Stimulated activated CD8-positive, alpha-beta memory T cell treated with anti-CD3 and anti-CD28 coated beads, Interleukin-15, amount 100 ng/mL, for 48 hours (primary cell): ENCODE data around the gene KRT82.

ENCODE experiments used
- DNase-seq, 2 donors: peaks; one replicate each; pipeline ENCODE4 v3.0.0-alpha.2; 2020; ENCODE audit warnings: low read depth in 2 of 2

Gene KRT82

DNA sequence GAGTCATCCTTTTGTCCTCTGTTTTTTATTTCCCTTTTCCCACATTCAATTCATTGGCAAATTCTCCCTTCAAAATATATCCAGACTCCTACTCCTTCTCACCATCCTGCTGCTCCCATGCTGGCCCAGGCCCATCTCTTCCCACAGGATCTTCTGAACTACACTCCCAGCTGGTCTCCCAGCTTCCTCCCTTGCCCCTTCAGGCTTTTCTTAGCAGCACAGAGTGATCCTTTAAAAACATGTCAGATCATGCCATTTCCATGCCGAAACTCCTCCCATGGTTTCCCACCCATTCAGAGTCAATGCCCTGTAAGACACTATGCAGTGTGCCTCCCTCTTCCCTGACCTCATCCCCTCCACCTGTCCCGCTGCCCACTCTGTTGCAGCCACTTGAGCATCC is 18.3 kb downstream of the KRT82 start:
- no peak for DNase-seq

DNA sequence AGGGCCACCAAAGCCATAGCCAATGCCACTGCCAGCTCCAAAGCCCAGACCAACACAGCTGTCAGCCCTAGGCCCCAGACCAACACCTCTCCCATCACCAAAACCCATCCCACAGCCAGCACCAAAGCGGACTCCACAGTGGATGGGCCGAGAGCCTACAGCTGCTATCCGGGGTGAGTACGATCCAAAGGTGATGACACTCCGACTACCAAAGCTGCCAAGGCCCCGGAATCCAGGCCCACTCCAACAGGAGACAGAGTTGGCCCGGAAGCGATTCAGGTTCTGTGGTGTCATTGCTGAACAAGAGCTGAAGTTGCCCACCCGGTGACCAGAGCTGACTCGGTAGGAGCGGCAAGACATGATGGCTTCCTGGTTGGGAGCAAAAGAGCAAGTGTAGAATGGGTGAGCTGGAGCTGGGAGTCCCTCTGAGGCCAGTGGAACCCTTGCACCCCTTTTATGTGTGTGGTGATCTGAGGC is 20.9 kb downstream of the KRT82 start, which contains the start of gene KRT84:
Gene KRT84 (minus strand): TSS at position 427 of the 477 bp plus-strand sequence. CDS start 67 bp downstream, at position 360.
- DNase-seq = no peak

DNA sequence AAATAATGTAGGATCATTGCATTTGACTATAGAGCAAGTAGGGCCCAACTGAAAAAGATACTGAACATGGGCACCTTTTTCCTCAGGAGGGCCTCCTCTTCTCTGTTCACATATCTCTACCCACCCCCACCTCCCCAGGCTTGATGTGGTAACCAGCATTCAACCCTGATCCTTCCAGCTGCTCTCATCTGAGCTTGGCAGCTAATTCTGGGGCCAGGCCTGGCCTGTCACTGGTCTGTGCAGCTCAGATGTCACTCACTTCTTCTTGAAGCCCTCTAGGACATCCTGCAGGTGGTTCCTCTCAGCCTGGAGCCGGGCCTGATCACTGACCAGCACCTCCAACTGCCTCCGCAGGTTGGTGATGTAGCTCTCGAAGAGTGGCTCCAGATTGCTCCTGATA is 22.8 kb downstream of the KRT82 start:
- no peak for DNase-seq

DNA sequence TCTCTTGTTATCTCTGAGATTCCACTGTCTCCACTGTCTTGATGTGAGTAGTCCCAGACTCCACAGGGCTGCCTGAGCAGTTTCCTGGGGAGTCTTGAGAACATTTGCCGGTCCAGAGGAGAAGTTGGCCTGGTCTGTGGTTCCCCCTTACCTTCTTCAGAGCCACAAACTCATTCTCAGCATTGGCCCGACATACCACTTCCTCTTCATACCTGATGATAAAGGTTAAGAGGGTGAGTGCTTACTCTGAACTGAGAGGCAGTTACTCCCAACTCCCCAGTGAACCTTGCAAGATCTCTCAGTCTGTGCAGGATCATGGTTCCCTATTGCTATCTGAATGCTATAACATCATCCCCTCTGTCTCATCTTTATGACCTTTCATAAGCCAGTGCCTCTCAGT is 23.3 kb downstream of the KRT82 start:
- DNase-seq = no peak

DNA sequence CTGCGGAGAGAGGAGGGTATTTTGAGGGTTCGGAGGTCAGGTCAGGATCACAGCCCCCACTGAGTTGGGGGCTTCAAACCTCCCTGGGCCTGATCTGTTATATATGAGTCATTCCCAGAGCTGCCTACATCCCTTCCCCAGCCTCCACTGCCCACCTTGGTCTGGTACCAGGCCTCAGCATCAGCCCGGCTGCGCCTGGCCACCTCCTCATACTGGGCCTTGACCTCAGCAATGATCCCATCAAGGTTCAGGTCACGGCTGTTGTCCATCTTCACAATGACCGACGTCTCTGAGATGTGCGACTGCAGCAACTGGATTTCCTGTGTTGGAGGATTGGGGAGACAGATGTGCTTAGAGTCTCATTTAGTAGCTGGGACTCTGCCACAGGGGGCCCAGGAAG is 24.9 kb downstream of the KRT82 start:
- DNase-seq = no peak

DNA sequence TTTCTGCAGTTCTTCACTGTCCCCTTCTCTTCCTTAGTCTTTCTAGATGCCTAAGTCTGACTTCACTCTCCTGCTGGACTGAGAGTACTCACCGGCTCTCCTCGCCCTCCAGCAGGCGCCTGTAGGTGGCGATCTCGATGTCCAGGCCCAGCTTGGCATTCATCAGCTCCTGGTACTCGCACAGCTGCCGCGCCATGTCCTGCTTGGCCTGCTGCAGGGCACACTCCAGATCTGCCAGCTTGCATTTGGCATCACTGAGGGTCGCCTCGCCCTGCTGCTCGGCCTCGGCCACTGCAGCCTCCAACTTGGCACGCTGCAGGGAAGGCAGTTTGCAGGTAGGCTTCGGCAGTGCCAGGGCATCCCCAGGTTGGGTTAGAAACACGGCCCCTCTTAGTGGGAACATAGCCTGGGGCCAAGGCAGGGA is 25.9 kb downstream of the KRT82 start:
- DNase-seq = no peak

DNA sequence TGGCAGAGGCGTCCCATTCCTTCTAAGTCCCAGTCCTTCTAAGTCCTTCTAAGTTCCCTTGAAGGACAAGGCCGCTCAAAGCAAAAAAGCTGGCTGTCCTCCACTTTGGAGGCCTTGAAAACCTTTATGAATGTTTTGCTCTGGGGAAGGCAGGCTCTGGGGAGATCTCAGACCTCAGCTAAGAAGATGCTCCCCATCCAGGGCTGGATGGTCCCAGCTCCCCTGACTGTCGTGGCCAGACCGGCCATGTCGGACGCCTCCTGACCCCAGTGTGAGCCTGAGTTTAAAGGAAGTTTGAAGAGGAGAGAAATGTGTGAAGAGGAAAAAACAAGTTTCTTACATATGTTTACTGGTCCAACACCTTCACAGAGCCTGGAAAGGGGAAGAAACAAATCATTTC is 26.6 kb downstream of the KRT82 start:
- no peak for DNase-seq

DNA sequence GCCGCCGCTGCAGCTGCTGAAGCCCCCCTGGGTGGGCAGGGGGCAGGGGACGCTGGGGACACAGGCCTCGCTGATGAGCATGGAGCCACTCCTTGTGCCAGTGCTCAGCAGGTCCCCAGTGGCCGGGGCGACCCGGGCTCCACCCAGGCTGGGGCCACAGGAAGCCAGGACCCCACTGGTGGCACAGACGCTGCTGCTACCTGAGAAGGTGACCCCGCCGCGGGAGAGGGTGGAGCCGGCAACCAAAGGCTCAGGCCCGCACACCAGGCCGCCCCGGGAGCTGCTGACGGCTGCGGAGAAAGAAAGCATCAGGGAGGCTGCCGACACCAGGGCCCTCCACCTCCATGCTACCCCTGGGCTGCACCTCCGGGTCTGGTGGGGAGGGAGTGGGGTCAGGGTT is 28.0 kb downstream of the KRT82 start:
- no peak for DNase-seq

DNA sequence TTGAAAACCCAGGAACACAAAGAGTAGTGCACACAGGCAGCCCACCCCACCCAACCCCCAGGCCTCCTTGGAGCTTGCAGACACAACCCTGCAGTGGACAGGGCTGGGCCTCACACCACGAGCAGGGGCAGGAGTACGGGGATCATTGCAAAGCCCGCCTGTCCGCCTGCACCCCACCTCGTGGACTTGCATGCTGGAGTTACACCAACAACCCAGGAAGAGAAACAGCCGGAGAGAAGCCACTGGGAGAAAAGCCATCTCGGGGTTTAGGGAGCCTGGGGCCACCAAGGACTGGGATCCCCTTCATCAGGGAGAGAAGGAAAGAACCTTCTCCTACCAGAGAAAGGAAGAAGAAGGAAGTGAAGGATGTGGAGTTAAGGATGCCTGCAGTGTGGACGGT is 28.9 kb downstream of the KRT82 start:
- DNase-seq = no peak

DNA sequence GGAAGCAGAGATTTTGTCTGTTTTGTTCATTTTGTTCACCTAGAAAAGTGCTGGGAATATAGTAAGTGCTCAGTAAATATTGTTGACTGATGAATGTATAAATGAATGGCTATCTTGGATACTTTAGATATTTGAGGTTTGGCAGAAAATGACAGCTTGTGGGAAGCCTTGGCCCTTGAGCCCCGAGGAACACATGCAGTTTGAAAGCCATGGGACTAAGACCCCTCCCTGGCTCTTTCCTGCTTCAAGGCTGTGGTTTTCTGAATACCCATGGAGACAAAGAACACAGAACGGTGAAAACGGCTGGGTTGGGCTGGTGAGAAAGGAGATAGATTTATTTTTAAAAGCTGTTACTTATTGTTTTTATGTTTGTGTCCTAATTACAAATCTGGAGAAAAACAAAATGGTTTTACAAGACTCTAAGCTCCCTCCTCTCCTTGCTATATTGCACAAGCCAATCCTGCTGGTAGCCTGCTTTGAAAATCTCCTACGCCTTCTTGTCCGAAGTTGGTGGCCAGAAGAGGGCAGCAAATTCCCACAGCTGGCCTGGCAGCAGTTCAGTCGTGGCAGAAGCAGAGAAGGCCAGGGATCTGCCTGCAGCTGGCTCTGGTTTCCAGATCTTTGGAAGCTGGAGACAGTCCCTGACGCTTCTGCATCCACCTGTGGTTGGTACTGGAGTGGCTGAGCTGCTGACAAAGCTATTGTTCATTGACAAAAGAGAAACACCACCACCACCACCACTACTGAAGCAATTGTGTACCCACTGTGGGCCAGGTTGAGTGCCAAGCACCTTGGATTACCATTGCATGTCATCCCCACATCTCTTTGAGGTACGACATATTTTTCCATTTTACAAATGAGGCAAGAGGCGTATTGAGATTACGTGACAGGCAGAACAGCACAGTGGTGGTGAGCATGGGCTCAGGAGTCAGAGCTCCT is 33.6 kb downstream of the KRT82 start:
- peak in 1 of 2 donors; percentile 22 for DNase-seq

DNA sequence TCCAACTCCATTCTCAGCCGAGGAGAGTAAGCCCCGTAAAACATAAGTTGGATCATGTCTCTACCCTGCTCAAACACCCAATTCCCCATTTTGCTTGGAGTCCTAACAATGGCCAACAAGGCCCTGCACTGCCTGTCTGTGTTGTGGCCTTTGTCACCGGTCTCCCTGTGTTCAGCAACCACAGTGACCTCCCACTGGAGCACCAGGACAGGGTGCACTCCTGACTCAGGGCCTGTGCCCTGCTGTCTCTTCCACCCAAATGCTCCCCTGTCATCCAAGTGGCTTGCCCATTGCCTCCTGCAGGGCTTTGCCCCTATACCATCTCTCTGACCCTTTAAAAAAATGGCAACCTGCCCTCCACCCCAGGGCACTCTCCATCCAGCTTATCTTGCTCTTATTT is 34.4 kb downstream of the KRT82 start:
- no peak for DNase-seq

DNA sequence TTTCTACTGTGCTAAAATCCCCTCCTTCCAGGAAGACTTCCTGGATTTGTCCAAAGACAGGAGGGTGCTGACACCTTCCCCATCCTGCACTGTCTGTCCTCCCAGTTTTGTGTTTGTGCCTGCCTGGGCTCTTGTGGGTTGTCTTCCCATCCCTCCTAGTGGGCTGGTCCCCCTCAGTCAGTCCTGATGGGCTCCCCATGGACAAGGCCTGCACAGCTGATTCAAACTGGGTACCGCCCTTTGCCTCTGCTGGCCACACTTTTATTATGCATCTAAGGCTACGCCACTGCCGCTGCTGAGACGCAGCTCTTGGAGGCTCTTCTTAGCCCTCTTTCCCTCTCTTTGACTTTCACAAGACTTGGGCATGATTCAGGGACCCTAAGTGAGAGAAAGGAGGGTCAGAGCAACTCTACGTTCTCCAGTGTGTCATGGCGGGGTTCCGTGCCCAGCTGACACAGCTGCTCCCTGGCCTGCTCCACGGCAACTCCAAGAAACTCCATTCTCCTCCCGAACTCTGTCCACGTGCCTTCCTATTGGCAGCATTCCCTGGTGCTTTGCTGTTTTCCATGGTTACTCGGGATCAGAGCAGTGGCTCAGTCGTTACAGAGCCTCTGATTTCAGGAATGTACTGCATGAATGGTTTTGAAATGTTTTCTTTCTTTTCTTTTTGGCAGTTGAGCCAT is 35.1 kb downstream of the KRT82 start:
- no peak for DNase-seq

DNA sequence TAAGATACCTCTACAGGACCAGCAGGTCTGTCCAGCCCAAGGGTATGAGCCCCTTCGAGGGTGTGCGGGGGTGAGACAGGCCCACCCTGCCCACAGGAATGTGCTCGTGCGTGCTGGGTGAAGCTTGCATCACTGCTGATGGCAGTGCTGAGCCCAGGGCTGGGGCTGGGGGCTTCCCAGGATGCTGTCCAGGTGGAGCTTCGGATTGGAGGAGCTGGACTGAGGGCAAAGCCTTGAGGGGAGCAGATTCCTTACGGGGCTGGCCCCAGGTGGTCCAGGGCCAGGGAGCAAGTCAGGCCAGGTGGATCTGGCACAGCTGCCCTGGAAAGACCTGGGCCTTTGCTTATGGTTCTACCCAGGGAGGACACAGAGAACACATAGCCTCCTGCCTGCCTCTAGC is 36.3 kb downstream of the KRT82 start:
- no peak for DNase-seq

DNA sequence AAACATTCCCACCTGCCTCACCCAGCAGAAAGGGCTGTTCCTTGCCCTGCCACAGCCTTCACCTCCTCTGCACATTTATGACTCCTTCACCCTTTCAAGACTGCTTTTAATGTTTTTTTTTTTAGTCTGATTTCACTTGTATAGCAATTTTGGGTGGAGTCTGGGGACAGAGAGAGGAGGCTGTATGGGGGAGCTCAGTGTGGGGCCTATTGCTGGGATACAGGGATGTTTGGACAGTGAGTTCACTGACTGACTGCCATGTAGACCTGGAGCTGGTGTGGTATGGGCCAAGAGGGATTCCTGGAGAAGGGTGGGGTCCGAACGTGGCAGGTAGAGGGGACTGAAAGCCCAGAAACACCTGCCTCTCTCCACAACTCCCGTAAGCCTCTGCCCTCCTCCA is 36.9 kb downstream of the KRT82 start:
- DNase-seq = no peak

DNA sequence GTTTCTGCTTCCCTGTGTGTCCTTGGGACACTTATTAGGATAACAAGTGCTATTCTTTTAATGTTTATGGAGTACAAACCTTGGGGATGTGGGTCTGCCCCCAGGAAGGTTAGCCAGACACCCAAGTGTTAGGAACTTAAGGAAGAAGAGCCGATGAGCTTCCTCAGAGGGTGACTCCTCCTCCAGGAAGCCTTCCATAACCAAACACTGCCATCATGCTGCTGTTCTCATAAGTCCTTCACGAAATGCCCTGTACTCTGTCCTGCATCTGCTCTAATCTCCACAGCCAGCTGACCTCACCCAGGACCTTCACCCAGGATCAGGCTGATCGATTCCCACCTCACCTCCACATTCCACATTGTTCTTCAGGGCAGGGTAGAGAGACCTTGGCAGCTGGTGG is 37.6 kb downstream of the KRT82 start:
- no peak for DNase-seq

DNA sequence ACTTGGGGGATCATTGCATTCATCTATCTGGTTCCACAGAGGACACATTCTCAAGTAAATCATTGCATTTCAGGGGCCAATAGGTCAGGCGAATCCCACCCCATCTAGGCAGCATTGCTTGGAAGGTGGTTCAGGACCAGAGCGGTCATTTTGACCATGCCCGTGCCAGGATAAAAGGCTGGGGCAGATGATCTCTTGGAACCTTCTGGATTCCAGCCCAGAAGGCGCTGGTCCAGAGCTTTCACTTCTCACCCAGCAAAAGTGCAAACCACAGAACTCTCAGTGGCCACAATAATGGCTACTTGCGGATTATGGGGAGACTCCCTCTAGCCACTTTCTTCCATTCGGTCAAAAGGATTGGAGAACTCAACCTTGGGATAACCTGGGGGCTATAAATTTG is 38.3 kb downstream of the KRT82 start:
- DNase-seq = no peak

DNA sequence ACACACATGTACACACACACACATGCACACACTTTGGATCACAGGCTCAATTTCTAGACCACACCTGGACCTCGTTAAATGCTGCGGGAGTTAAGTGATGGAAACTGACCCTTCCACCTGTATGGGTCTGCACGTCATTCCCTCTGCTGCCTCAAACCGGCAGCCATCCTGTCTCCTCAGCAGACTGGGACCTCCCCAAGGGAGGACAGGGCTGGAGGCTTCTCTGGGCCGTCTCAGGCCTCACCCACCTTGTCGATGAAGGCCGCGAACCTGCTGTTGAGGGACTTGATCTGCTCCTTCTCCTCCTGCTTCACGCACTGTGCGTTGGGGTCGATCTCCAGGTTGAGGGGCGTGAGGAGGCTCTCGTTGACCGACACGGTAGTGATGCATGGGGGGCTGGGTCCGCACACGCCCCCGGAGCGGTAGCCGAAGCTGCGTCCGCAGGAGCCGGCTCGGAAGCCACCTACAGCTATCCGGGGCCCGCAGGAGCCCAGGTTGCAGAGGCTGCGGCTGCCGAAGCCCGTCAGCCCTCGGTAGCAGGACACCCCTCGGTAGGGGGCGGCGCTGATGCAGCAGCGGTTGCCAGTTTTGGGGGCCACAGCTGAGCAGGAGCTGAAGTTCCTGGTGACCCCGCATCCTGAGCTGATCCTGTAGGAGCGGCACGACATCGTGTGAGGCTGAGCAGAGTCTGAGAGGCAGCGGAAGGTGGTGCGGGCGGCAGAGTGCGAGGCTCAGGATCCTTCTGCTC is 39.2 kb downstream of the KRT82 start, which contains the start of gene KRT85:
Gene KRT85 (minus strand): TSS at position 744 of the 748 bp plus-strand sequence. CDS start 76 bp downstream, at position 668.
- DNase-seq = no peak

DNA sequence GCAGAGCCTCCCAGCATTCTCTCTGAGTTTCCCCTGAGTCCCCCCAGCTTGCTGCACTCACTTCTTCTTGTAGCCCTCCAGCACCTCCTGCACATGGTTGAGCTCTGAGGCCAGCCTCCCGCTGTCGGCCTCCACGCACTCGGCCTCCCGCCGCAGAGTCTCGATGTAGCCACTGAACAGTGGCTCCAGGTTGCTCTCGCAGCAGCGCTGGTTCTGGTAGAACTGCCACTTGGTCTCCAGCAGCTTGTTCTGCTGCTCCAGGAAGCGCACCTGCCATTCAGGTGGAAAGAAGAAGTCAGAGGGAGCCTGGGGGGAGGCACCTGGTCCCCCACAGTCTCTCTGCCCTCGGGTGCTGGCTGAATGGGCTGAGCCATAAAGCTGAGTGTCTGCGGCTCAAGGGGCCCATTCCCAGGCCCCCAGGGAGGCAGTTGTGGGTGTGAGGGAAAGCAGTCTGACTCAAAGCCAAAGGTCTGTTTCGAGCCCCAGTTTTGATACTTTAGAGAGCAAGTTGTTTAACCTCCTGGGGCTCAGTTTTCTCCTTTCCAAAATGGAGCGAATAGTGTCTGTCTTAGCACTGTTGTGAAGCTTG is 41.1 kb downstream of the KRT82 start:
- DNase-seq = no peak

DNA sequence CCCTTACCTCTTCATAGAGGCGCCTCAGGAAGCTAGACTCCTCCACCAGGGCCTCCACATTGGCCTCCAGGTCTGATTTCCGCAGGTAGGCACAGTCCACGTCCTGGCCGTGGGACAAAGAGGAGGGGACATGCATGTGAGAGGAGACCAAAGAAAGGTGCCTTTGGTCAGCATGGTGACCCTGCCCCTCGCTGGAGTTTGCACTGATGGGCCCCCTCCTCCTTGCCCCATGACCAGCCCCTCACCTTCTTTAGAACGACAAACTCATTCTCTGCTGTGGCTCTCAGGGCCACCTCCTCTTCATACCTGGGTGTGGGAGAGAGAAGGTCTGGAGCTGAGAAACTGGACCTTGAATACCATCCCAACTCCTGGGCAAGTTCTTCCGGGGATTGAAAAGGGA is 42.1 kb downstream of the KRT82 start:
- no peak for DNase-seq

DNA sequence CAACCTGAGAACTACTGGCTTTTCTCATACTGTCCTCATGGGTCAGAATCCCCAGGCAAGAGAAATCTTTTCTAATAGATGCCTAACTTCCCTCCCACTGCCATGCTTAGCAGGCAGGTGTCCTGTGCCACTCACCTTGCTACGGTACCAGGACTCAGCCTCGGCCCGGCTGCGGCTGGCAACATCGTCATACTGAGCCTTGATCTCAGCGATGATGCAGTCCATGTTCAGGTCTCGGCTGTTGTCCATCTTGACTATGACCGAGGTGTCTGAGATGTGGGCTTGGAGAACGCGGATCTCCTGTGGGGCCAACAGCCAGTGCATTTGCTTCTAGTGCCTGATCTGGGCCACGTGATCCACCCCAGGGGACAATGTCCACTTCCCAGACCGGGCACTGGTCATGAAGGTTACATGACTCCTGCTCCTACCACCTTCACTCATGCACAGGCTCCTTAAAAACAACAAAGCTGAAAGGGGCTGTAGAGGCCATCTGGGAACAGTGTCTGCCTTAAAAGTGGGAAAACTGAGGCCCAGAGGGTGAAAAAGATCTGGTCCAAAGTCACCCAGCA is 42.9 kb downstream of the KRT82 start:
- no peak for DNase-seq

DNA sequence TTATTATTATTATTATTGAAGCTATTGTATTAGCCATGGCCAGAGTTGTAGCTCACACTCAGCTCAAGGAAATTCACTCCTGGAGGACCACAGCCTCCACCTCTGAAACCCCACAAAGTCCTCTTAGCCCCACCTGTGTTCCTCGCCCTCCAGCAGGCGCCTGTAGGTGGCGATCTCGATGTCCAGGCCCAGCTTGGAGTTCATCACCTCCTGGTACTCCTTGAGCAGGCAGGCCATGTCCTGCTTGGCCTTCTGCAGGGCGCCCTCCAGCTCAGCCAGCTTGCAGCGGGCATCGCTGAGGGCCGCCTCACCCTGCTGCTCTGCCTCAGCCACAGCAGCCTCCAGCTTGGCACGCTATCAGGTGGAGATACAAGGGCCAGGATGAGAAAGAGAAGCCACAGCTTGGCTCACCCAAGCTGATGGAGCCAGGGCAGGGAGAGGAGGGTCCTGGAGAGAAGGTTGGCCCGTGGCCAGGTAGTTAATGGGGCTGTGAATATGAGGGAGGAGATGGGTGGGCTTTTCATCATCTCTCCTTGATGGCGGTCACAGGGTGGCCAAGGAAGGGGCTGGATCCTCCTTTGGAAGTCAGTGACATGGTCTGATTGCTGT is 43.9 kb downstream of the KRT82 start:
- DNase-seq = no peak
